COLO829 (cell line): ENCODE data around the gene RRP12.

Experiments used
- DNase-seq: peaks from one replicate; pipeline ENCODE4 v3.0.0; 2012; ENCODE audit warnings: low spot score

The RRP12 gene

DNA sequence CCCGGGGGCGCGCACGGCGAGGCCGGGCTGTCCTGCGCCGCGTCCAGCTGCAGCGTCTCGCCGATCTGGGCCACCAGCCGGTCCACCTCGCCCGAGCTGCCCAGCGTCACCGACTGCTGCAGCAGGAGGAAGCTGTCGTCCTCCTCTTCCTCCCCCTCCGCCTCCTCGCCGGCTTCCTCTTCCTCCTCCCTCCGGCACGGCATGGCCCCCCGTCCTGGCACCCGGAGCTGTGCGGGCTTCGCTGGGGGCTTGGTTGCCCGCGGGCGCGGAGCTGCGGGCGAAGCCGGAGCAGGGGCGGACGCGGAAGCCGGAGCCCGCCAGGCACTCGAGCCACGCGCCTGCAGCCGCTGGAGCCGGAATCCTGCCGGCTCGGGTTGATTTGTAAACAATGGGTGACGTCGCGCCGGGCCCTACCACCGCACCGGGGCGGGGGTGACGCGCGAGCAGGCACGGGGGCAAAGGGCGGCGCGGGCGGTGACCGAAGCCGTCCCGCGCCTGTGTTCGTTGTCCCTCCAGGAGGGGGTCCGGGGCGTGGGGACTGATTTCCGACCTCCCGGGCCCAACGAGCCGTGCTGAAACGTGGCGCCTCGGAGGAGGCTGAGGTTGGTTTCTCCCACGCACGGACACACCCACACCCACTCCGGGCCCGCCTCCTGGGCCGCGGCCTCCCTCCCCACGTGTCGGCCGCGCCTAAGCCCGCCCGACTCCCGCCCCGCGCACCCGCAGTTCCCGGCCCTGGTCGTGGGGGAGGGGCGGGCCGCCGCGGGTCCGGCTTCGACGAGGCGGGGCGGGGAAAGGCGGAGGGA, 66.6 kb downstream of the RRP12 start, which contains the start of gene FRAT2:
TSS of gene FRAT2 (minus strand) at position 360 of the 806 bp plus-strand sequence. CDS start at position 203, 157 bp downstream.
- DNase-seq: peak; percentile 84

- DNase-seq: no peak
These were observed 67.4 kb downstream of the RRP12 start for GRCh38 chr10:97333601-97334369.

GRCh38 chr10:97333351-97333600, 67.9 kb downstream of the RRP12 start:
- DNase-seq: no peak

DNA sequence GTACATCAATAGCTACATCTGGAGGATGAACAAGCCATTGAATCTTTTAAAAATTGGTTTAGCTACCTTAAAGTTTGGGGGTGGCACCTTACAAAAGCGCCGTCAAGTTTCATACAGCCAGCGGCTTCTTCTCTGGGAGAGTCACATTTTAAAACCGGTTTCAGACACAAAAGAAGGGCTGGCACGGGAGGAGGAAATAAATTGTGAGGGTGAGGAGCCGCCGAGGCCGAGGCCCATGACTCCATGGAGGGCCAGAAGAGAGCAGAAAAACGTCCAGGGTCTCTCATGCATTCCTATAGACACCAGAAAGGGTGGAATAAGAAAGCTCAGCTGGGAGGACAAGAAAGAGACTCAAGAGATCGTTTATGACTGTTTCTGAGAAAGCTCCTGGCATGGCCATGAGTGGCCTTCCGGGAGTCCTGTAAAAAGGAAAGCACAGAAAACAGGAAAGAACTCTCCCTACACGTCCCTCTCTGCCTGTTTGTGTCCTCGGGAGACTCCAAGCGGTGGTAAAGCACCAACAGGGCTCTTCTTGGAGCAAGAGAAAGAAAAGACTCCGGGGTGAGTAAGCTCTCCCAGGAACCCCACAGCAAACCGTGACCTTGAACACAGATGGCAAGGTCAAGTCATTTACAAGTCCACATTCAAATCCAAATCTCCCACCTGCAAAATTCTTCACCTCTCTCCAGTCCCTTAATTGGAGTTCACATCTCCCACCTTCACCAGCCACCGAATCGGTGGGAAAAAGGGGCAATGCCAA, 68.4 kb downstream of the RRP12 start:
- DNase-seq: peak; percentile 63

- DNase-seq: no peak
These were observed 69.9 kb downstream of the RRP12 start for GRCh38 chr10:97331153-97331703.

- no peak for DNase-seq
These were observed 71.4 kb downstream of the RRP12 start for GRCh38 chr10:97329766-97330165.

DNA sequence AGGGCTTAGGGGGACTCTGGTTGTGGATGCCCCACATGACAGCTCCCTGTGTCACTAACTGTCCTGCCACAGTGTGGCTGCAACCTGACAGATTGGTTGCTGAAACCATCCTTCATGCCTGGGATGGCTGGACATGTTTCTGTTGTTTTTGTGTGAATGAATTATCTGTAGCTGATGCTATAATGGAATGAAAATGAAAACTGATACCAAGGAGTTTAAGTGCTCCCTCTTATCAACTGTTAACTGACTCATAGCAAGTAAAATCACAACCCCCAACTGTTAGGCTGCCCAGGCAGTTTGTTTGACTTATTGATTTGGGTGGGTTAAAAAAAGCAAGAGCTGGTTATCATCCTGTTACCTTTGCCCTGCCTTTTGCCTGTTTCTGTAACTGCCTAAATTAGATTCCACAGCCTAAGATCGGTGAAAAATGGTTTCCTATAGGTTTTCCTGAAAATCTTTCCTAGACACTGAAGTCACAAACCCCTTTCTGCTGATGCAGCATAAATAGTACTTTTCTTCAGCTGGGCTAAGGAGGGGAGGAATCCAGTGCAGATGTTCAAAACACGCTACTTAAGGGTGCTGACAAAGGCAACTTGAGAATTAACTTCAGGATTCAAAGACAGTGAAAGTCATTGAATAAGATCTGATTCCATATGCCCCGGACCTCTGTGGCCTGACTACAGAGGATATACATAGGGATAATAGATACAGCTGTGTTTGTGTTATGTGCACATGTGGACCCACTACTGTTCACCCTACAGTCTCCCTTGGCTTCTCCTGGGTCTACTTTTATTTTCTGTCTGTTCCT, 72.3 kb downstream of the RRP12 start:
- DNase-seq: no peak

DNA sequence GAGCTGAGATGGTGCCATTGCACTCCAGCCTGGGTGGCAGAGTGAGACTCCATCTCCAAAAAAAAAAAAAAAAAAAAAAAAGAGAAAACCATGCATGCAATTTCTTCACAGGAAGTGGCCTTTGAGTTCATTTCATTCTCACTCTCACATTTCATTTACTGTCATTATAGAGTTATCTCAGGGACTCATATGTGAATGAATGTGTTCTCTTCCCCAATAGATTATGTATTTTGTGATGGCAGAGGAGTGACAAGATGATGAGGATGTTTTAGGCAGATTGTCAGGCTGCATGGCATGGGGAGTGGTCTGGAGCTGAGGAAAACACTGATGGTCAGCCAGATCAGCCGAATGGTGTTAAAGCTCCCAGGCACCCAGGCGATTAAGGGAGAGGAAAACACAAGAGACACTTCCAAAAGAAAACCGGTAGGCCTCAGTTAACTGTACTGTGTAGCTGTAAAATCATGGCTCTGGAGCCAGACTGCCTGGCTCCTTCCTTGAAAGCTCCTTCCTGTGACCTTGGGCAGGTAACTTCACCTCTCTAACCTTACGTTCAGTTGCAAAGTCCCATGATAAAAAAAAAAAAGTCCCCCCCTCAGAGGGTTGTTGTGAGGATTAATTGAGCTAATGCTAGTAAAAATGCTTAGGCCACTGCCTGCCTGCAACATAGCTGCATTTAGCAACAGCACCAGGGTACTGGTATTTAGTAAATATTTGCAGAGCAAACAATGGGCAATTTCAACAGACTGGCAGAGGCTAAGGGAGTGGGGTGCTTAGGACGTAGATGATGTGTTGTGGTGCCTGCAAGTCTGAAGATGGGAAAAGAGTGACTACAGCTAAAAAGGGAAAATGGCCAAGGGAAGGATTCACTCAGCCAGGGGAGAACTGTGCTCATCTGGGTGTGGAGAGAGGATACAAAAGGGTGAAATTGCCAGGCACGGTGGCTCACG, 73.5 kb downstream of the RRP12 start:
- DNase-seq: no peak

GRCh38 chr10:97325754-97326153, 75.4 kb downstream of the RRP12 start:
- DNase-seq: no peak

- no peak for DNase-seq
These were observed 77.6 kb downstream of the RRP12 start for GRCh38 chr10:97323501-97323900.

- DNase-seq: no peak
These were observed 79.3 kb downstream of the RRP12 start for GRCh38 chr10:97321804-97322190.

- DNase-seq: no peak
These were observed 79.9 kb downstream of the RRP12 start for GRCh38 chr10:97321032-97321803.

DNA sequence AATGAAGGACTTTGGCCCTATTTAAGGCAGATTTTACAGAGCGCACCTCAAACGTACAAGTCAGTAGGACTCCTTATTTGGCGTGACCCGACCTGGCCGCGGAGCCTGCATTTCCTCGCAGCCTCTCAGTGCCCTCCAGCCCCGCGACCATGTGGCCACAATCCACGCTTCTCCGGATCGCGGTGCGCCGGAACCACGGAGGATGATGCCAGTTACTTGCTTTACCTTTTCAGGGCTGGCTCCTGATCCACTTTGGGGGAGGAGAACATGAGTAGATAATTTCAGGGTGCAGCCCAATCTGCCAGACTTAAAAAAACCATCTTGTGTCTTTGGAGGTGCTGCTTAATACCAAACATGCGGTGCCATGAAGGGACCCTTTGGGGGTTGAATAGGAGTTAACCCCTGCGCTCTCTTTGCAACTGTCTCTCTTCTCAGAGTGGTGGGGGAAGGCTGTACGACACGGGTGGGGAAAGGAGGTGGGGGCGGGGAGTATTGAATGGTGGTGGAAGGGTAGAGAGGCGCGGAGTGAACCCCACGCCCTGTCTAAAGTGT, 80.6 kb downstream of the RRP12 start:
- DNase-seq: no peak

GRCh38 chr10:97319671-97320479, 81.3 kb downstream of the RRP12 start:
- no peak for DNase-seq

DNA sequence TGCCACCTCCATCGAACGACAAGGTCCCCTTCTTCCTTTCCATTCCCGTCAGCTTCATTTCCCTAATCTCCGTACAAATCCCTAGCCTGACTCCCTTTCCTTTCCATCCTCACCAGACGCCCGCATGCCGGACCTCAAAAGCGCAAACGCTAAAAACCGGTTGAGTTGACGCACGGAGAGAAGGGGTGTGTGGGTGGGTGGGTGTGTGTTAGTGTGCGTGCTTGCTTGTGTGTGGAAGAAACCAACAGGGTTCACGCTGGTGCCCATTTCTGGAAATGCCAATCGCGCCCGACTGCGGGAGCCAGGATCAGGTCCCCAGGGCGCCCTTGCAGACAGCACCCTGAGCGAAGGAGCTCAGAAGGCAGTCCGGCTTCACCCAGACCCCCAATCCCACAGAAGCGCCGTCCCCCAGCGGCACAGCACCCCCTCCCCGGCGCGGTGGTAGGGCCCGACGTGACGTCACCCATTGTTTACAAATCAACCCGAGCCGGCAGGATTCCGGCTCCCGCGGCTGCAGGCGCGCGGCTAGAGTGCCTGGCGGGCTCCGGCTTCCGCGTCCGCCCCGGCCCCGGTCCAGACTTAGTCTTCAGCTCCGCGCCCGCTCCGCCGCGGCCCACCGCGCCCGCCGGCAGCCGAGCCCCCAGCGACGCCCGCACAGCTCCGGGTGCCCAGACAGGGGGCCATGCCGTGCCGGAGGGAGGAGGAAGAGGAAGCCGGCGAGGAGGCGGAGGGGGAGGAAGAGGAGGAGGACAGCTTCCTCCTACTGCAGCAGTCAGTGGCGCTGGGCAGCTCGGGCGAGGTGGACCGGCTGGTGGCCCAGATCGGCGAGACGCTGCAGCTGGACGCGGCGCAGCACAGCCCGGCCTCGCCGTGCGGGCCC, 82.1 kb downstream of the RRP12 start, which contains the start of gene FRAT1:
TSS of gene FRAT1 (plus strand) at position 500 of the 880 bp plus-strand sequence. CDS start at position 683, 183 bp downstream.
- peak; percentile 62 for DNase-seq

DNA sequence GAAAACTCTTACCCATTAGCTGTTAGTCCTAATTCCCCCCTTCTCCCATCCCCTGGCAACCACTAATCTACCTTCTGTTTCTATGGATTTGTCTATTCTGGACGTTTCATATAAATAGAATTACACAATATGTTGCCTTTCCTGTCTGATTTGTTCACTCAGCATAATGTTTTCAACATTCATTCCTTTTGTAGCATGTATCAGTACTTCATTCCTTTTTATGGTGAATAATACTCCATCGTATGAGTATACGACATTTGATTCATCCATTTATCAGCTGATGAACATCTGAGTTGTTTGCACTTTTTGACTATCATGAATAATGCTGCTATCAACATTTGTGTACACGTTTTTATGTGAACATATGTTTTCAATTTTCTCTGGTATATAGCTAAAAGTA, 86.5 kb downstream of the RRP12 start:
- DNase-seq: no peak

DNA sequence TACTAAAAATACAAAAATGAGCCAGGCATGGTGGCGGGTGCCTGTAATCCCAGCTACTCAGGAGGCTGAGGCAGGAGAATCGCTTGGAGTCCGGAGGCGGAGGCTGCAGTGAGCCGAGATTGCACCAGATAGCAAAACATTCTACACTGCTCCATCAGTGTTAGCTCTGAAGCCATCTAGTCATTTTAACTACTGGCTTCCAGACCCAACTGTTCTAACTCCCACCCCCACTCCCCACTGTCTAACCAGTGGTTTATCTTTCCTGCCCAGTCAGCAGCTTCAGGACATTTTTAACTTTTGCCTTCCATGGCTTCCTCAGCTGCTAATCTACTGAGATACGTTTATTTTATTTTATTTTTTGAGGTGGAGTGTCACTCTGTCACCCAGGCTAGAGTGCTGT, 88.2 kb downstream of the RRP12 start:
- no peak for DNase-seq
